MM.1S (cell line): Measurements from ENCODE around the gene TIMP4.

Experiments
- DNase-seq: peaks from one replicate; pipeline ENCODE4 v3.0.0-alpha.2; 2015
- H2AFZ ChIP-seq: fragments of 300-600 bp; sonication (generic); 2 replicates; pipeline ENCODE4 v1.6.0; 2016; ENCODE audit warnings: antibody characterized with exemption, low read length
- H3F3A ChIP-seq: fragments of 300-600 bp; sonication (generic); 2 replicates; pipeline ENCODE4 v1.6.1; 2016; ENCODE audit warnings: mild to moderate bottlenecking, antibody characterized with exemption, low read length, moderate library complexity, mixed read lengths; ENCODE audit not compliant: insufficient read depth
- H3K27ac ChIP-seq: fragments of 300-600 bp; sonication (generic); 2 replicates; pipeline ENCODE4 v1.5.1; 2016; ENCODE audit warnings: mild to moderate bottlenecking, low read length
- H3K27me3 ChIP-seq: fragments of 300-600 bp; sonication (generic); replicated peaks from 2 replicates; pipeline ENCODE4 v1.6.0; 2016; ENCODE audit warnings: low read length; ENCODE audit not compliant: insufficient read depth
- H3K36me3 ChIP-seq: fragments of 300-600 bp; sonication (generic); replicated peaks from 2 replicates; pipeline ENCODE4 v1.6.1; 2016; ENCODE audit warnings: mild to moderate bottlenecking, low read length, mixed read lengths; ENCODE audit not compliant: insufficient read depth
- H3K4me1 ChIP-seq: fragments of 300-600 bp; sonication (generic); 2 replicates; pipeline ENCODE4 v1.6.1; 2016; ENCODE audit warnings: low read length, mixed read lengths
- H3K4me2 ChIP-seq: fragments of 300-600 bp; sonication (generic); 2 replicates; pipeline ENCODE4 v1.6.0; 2016; ENCODE audit warnings: low read depth, low read length
- H3K4me3 ChIP-seq: fragments of 300-600 bp; sonication (generic); 2 replicates; pipeline ENCODE4 v1.5.1; 2016; ENCODE audit warnings: low read length, mixed read lengths
- H3K79me2 ChIP-seq: fragments of 300-600 bp; sonication (generic); 2 replicates; pipeline ENCODE4 v1.6.1; 2016; ENCODE audit warnings: mixed run types, low read length, mixed read lengths
- H3K9ac ChIP-seq: fragments of 300-600 bp; sonication (generic); 2 replicates; pipeline ENCODE4 v1.6.1; 2016; ENCODE audit warnings: low read length, mixed read lengths
- H3K9me2 ChIP-seq: fragments of 300-600 bp; sonication (generic); replicated peaks from 2 replicates; pipeline ENCODE4 v1.6.1; 2016; ENCODE audit warnings: mild to moderate bottlenecking, low read length, mixed read lengths; ENCODE audit not compliant: insufficient read depth
- H3K9me3 ChIP-seq: fragments of 300-600 bp; sonication (generic); replicated peaks from 2 replicates; pipeline ENCODE4 v1.6.1; 2016; ENCODE audit warnings: mild to moderate bottlenecking, low read length, mixed read lengths; ENCODE audit not compliant: insufficient read depth
- H4K20me1 ChIP-seq: fragments of 300-600 bp; sonication (generic); 2 replicates; pipeline ENCODE4 v1.6.1; 2016; ENCODE audit warnings: mild to moderate bottlenecking, low read length, moderate library complexity, mixed read lengths; ENCODE audit not compliant: insufficient read depth
- CTCF ChIP-seq: fragments of 300-600 bp; sonication (generic); IDR thresholded peaks from 2 replicates; pipeline ENCODE4 v1.5.1; 2016; ENCODE audit warnings: antibody characterized with exemption, low read length, mixed read lengths
- EZH2 ChIP-seq: fragments of 300-600 bp; sonication (generic); optimal IDR thresholded peaks from 2 replicates; pipeline ENCODE3; 2017; ENCODE audit warnings: low read depth, mild to moderate bottlenecking, antibody characterized with exemption, low read length, mixed read lengths
- EZH2phosphoT487 ChIP-seq: fragments of 300-600 bp; sonication (generic); IDR thresholded peaks from 2 replicates; pipeline ENCODE4 v1.6.1; 2018; ENCODE audit warnings: antibody characterized with exemption, low read length

The TIMP4 gene

GRCh38 chr3:12120374-12121140 is 38.2 kb downstream of the TIMP4 start:
- Histone ChIP-seq H2AFZ (no peak overlapping the region), H3K4me3 (no peak overlapping the region), H3F3A (no peaks in the 10 kb centered on the region), H3K27me3 (no peaks in the 10 kb centered on the region), H4K20me1 (no peaks in the 10 kb centered on the region), H3K36me3 (no peaks in the 10 kb centered on the region), H3K9me2 (no peaks in the 10 kb centered on the region), H3K9ac (no peak overlapping the region), H3K4me1 (no peaks in the 10 kb centered on the region), H3K9me3 (no peaks in the 10 kb centered on the region), H3K27ac (no peak overlapping the region), H3K79me2 (no peaks in the 10 kb centered on the region), H3K4me2 (no peak overlapping the region)
- peak; percentile 35 for DNase-seq
- no peak for TF ChIP-seq EZH2
- no peak for TF ChIP-seq CTCF
- no peak for TF ChIP-seq EZH2phosphoT487

DNA sequence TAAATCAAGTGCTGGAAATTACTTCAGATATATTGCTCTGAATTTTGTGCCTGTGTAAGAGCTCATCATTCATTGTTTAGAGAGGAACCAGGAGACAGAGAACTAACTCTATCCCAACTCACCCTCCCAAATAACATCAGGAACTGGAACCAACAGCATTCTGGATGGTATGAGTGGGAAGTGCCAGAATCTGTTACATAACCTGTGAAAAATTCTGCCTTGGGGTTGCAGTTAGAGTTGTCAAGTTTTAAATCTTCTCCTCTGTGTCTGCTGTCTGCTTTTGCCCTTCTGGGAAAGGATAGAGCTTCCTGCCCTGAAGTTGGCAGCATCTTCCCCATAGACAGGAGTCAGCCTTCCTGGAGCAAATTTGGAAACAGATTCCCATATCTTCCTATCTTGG is 41.2 kb downstream of the TIMP4 start:
- Histone ChIP-seq H3K36me3 (no peaks in the 10 kb centered on the region), H3K9me3 (no peaks in the 10 kb centered on the region), H3F3A (no peaks in the 10 kb centered on the region), H3K9ac (no peak overlapping the region), H3K4me2 (no peak overlapping the region), H3K4me3 (no peak overlapping the region), H3K4me1 (no peaks in the 10 kb centered on the region), H3K27ac (no peak overlapping the region), H2AFZ (no peak overlapping the region), H3K27me3 (no peaks in the 10 kb centered on the region), H3K9me2 (no peaks in the 10 kb centered on the region), H4K20me1 (no peaks in the 10 kb centered on the region), H3K79me2 (no peaks in the 10 kb centered on the region)
- no peak for DNase-seq
- TF ChIP-seq CTCF (no peak), EZH2 (no peak), EZH2phosphoT487 (no peak)

DNA sequence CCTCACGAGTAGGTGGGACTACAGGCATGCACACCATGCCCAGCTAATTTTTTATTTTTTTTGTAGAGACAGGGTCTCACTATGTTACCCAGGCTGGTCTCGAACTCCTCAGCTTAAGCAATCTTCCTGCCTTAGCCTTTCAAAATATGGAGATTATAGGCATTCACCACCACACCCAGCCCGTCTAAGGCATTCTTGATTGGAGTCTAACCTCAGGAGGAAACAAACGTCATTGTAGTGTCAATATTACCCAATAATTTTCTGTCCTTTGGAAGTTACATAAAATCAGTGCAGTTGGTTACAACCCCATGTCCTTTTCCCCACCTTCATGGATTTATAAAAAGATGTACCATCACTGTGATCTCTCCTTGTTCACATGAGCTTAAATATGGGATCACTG is 41.8 kb downstream of the TIMP4 start:
- Histone ChIP-seq H3K27ac (no peak overlapping the region), H3K79me2 (no peaks in the 10 kb centered on the region), H3K4me1 (no peaks in the 10 kb centered on the region), H3K36me3 (no peaks in the 10 kb centered on the region), H3F3A (no peaks in the 10 kb centered on the region), H3K4me3 (no peak overlapping the region), H3K9me3 (no peaks in the 10 kb centered on the region), H4K20me1 (no peaks in the 10 kb centered on the region), H3K27me3 (no peaks in the 10 kb centered on the region), H2AFZ (no peak overlapping the region), H3K9ac (no peak overlapping the region), H3K4me2 (no peak overlapping the region), H3K9me2 (no peaks in the 10 kb centered on the region)
- DNase-seq: no peak
- no peak for TF ChIP-seq CTCF
- no peak for TF ChIP-seq EZH2
- TF ChIP-seq EZH2phosphoT487: no peak
